Neural crest cell (in vitro differentiated cells): ENCODE data around the gene MINAR2. TPM values are rescaled to one million over a fixed set of nuclear protein-coding genes. Genes with fewer than 3 reads are reported as not detected.
A peak's percentile ranks its signal among the peaks of the same experiment; 100 is the strongest.

ENCODE experiments used
- DNase-seq: peaks from one replicate; pipeline ENCODE4 v3.0.0; 2021; ENCODE audit warnings: low read depth, mixed read lengths, low spot score
- H3K27ac Mint-ChIP-seq: one replicate; pipeline ENCODE4 v1.8.0; 2021; ENCODE audit warnings: mild to moderate bottlenecking, mixed read lengths; ENCODE audit not compliant: unreplicated experiment
- H3K27me3 Mint-ChIP-seq: 2 replicates; pipeline ENCODE4 v1.8.0; 2021; ENCODE audit warnings: low read depth, mild to moderate bottlenecking, mixed read lengths
- H3K36me3 Mint-ChIP-seq: 2 replicates; pipeline ENCODE4 v1.8.0; 2021; ENCODE audit warnings: low read depth, mild to moderate bottlenecking, mixed read lengths
- H3K4me1 Mint-ChIP-seq: 2 replicates; pipeline ENCODE4 v1.8.0; 2021; ENCODE audit warnings: mixed read lengths
- H3K4me3 Mint-ChIP-seq: one replicate; pipeline ENCODE4 v1.8.0; 2021; ENCODE audit warnings: mild to moderate bottlenecking, mixed read lengths
- H3K9me3 Mint-ChIP-seq: 2 replicates; pipeline ENCODE4 v1.8.0; 2021; ENCODE audit warnings: mixed read lengths
- CTCF ChIP-seq: fragments of 200-600 bp; sonication (generic); conservative IDR thresholded peaks from 2 replicates; pipeline ENCODE4 v1.5.0; 2021; ENCODE audit warnings: antibody characterized with exemption, mild to moderate bottlenecking
- total RNA-seq: library from RNA; stranded (reverse); gene quantifications from 2 replicates; pipeline ENCODE4 v1.2.1, GENCODE V29; 2021

MINAR2 gene
- total RNA-seq, 1 donor from 2014 or later: 0.09 TPM

DNA sequence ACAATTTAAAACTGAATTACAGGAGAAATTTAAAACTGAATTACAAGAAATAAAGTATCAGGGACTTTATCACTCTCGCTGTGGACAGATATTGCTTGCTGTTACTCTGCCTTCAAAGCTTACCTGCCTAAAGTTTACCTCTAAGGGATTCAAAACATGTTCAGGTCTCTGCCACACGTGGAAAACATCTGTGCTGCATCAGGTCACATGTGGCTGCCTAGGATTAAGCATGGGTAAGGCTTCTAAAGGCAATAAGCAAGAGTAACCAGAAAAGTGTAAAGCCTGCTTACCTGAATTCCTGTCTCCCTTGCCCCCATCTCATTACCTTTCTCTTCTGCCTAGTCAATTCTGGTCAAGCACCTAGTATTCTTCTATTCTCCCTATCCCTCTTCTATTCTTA is 18.9 kb downstream of the MINAR2 start:
- no peak for DNase-seq
- no peak overlapping the region for H3K4me3 Mint-ChIP-seq
- H3K27me3 Mint-ChIP-seq: peaks cover 2% of the 10 kb centered on the region
- H3K4me1 Mint-ChIP-seq: peaks cover 4% of the 10 kb centered on the region
- no peaks in the 10 kb centered on the region for H3K9me3 Mint-ChIP-seq
- no peak for TF ChIP-seq CTCF
- H3K27ac Mint-ChIP-seq: no peak overlapping the region
- no peaks in the 10 kb centered on the region for H3K36me3 Mint-ChIP-seq

- no peaks in the 10 kb centered on the region for H3K9me3 Mint-ChIP-seq
- DNase-seq: peak; percentile 71
- H3K27ac Mint-ChIP-seq: no peak overlapping the region
- no peaks in the 10 kb centered on the region for H3K36me3 Mint-ChIP-seq
- TF ChIP-seq CTCF: peak; percentile 99
- H3K4me1 Mint-ChIP-seq: peaks cover 4% of the 10 kb centered on the region
- peak overlapping the region; percentile 17 for H3K4me3 Mint-ChIP-seq
- peaks cover 2% of the 10 kb centered on the region for H3K27me3 Mint-ChIP-seq
These were observed 20.1 kb downstream of the MINAR2 start for GRCh38 chr5:129767927-129768380.

- H3K36me3 Mint-ChIP-seq: no peaks in the 10 kb centered on the region
- TF ChIP-seq CTCF: no peak
- no peak overlapping the region for H3K4me3 Mint-ChIP-seq
- DNase-seq: no peak
- no peaks in the 10 kb centered on the region for H3K9me3 Mint-ChIP-seq
- H3K4me1 Mint-ChIP-seq: peaks cover 4% of the 10 kb centered on the region
- peaks cover 2% of the 10 kb centered on the region for H3K27me3 Mint-ChIP-seq
- no peak overlapping the region for H3K27ac Mint-ChIP-seq
These were observed 20.8 kb downstream of the MINAR2 start for GRCh38 chr5:129768735-129769134.

DNA sequence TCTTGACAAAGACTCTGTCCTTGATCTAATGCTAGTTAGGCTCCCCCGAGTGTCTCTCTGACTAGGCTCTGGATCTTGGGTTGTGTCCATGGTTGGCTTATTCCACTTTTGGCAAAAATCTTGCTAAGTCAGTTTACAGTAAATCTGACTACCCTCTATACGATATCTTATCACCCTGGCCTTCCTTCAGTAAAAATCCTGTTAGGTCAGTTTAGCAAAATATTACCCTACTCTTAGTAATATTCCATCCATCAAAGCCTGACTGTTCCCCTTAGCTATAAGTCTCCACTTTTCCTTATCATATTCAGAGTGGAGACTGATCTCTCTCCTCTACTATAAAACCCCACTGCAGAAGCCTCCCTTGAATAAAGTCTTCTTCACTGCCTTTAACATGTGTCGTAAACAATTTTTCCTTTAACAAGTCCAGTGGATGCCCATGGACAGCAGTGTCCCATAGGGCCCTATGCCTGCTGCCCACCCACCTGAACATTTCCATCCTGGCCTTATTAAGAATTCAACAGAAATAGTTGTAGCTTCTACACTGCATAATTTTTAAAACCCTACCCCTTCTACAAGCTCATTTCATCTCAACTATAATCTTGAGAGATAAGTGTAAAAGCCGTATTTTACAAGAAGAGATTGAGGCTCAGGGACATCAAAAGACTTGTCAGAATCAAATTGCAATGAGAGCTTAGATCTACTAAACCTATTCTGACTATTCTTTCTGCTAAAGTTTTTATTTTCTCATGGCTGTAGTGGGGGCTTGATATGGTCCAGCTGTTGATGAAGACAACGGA is 22.3 kb downstream of the MINAR2 start:
- no peak for TF ChIP-seq CTCF
- no peak overlapping the region for H3K4me3 Mint-ChIP-seq
- no peaks in the 10 kb centered on the region for H3K36me3 Mint-ChIP-seq
- no peaks in the 10 kb centered on the region for H3K9me3 Mint-ChIP-seq
- H3K27ac Mint-ChIP-seq: no peak overlapping the region
- DNase-seq: no peak
- H3K27me3 Mint-ChIP-seq: peaks cover 2% of the 10 kb centered on the region
- H3K4me1 Mint-ChIP-seq: peaks cover 4% of the 10 kb centered on the region

- Mint-ChIP-seq H3K9me3 (no peaks in the 10 kb centered on the region), H3K27me3 (peaks cover 2% of the 10 kb centered on the region), H3K36me3 (no peaks in the 10 kb centered on the region), H3K4me3 (no peak overlapping the region), H3K4me1 (peaks cover 4% of the 10 kb centered on the region), H3K27ac (no peak overlapping the region)
- peak; percentile 66 for DNase-seq
- peak; percentile 89 for TF ChIP-seq CTCF
These were observed 23.4 kb downstream of the MINAR2 start for GRCh38 chr5:129771058-129771838.
